SW 1271 (cell line): ENCODE results near the gene BIRC7.
A peak's percentile ranks its signal among the peaks of the same experiment; 100 is the strongest.
"Not testable (repeated sequence)": the region's sequence is repeated elsewhere in the genome, so short reads cannot be mapped to it uniquely, and the experiment has no call there.

Experiments used
- DNase-seq, 2 experiments: peaks; one replicate each; lab custom pipeline; 2025; lab: John Stamatoyannopoulos, UW

Gene BIRC7

DNA sequence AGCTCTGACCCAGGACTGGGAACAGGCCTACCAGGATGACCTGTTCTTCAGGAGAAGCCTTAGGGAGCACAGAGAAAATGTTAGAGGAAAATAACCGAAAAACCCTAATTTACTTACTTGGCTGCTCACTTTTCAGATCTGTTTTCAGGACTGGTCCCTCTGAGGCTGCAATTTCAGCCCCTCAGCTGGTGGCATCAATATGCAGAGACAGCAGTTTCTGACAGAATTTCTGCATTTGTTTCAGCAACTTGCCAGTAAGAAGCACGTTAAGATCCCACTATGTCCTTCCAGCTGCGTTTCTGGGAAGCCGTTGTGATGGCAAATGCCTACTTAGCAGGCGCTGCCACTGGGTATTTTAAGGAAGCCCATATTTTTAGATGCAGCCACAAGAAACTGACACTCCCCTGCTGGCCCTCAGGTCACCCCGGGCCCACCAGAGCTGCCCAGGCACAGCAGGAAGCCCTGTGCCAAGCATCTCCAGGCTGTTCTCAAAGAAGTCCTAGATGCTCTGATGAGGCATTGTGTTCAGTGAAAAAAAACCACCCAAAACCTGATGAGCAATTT is 27.3 kb upstream of the BIRC7 start:
- no peak for DNase-seq

DNA sequence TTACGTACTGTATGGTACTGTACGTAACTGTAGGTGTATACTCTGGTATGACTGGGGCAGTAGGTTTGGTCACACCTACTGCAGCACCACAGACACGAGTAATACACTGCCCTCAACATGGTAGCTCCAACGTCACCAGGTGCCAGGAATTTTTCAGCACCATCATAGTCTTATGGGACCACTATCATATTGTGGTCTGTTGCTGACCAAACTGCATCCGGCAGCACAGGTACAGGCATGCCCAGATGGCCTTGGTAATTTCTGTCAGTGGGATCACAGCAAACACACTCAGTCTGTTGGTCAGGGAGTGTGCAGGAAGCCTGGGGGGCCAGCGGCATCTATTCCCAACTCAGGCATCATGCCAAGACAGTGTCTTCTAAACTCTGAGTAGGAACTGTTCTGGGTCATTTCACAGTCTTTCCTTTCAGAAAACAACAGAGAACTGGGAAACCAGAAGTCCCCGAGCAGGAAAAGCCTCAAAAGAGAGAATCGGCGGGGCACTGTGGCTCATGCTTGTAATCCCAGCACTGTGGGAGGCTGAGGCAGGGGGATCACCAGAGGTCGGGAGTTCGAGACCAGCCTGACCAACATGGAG is 25.6 kb upstream of the BIRC7 start:
- no peak for DNase-seq

DNA sequence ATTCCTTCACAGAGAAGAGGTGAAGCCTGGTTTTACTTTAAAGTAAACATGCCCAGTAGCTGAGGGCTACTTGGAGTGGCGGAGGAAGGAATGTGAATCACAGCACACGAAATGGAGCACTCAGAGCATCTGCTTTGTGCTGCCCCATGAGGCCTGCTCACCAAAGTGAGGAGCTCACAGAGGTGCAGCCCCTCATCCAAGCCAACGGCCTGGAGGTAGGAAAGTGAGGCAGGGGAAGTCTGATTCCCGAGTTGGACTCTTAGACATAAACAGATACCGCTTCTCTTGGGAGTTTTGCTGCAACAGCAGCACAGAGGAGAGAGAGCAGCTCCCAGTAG is 23.3 kb upstream of the BIRC7 start:
- no peak for DNase-seq

- no peak for DNase-seq
Observed at GRCh38 chr20:63212792-63213191, 22.9 kb upstream of the BIRC7 start.

- no peak for DNase-seq
Observed at GRCh38 chr20:63214514-63214913, 21.2 kb upstream of the BIRC7 start.

DNA sequence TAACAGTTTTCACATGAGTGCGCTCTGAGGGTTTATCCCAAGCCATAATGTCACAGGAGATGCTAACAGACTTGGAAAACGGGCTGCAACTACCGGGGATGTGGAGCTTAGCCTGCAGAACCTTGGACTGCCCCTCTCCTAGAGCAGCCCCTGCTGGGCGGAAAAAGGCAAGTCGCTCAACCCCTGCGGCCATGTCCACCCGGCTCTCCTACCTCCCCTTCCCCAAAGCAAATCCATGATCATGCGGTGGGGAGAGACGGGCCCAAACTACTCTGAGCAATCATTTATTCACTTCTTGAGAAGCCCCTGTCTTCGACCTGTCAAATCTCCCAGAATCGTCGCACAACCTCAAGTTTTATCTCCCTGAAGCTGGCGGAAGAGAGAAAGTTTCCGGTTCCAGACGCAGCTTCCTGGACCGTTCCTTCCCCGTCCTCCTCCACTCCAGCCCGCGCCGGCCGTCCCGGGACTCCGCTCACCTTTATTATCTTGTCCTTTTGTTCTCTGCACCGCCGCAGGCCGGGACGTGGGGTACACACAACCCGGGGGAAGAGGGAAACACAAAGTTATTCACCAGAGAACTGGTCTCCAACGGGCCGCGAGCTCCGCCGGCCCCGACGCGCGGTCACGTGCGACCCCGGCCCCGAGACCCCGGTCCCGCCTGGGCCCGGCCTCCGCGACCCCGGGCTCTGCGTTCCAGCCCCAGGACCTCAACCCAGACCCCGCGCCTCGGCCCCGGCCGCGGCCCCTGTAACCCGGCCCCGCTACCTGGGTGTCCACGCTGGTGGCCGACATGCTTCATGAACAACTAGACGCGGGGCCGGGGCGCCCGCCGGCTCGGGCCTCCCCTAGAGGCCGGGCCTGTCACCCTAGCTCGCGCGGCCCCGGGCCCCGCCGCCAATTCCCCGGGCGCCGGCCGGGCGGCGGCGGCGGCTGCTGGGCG is 20.3 kb upstream of the BIRC7 start:
- DNase-seq = peak in 1 of 2 experiments; percentile 60

DNA sequence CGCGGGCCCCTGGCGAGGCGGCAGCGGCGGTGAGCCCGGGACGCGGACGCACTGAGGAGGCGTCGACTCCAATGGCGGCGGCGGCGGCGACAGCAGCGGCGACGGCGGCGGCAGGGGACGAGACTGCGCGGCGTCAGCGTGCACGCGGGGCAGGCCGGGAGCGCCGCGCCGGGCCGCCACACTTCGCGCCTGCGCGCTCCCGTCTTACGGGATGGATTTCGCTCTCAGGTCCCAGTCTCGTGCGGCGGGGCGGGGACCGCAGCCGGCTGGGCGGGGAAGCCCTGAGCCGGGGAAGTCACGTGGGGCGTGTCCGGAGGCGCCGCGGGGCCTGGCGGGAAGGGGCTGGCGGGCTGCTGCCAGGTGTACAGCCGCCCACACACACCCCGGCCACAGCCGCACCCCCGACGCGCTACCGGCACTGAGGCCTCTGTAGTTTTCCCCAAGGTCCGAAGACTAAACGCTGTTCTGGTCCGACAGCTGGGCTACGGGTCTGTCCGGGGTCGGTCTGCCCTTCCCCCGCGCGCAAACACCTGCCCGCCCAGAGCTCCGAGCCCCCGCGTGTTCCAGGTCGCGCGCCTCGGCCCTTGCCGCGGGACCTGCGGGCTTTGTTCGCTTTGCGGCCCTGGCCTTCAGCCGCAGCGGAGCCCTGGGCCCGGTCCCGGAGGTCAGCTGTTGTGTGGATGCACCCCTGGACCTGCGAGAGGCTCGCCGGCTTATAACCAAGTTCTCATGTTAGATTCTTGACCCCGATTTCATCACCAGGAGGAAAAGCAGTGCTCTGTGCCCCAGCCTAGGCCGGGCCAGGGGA is 19.5 kb upstream of the BIRC7 start, which contains the start of gene YTHDF1:
TSS of gene YTHDF1 (minus strand) at position 91 of the 808 bp plus-strand sequence. CDS start 239 bp downstream, outside the sequence.
- peak; percentile 86 to 95 for DNase-seq

- no peak for DNase-seq
Observed at GRCh38 chr20:63216849-63217471, 18.7 kb upstream of the BIRC7 start.

DNA sequence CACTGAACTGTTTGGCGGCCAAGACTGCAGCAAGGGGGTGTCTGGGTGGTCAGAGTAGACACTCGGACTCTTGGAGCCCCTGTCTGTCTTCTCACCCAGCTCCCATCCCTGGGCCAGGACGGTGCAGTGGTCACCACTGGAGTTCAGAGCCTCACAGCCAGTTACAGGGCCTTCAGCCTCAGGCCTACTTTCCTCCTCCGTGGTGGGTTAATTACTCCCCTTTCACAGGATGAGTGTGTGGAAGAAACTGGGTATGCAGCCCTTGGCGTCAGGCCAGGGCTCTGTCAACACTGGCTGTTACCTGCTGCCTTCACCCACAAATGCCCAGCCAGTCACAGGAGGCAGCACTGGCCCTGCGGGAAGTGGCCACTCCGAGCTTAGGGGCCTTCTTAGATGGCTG is 18.0 kb upstream of the BIRC7 start:
- no peak for DNase-seq

DNA sequence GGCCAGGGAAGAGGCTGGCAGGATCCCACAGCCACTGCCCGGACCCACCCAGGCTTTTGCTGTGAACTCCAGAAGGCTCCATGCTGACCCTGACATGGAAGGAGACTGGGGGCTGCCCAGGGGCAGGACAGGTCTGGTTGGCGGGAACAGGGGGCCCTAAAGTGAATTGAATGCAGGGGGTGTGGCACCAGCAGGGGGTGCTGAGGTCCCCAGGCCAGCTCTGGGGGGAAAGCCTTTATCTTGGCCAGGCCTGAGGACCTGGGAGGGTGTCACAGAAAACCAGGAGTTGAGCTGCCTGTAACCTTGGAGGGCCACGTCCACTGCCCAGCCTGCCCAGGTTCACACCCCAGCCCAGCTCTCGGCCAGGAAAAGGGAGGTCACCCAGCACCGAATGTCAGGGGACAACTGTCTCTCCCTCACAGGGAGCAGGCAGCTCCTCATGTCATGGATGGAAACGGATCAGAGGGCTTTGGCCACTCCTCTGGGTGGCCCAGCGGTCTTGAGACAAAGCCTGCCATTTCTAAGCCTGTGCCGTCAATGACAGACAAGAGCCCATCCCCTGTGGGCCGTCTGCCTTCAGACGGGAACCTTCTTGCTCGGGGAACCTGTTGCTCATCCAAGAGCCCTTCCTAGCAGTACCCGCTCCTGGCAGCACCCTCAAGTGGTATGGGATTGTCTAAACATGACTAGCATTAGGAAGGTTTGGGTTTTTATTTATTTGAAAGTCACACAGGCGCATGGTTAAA is 16.8 kb upstream of the BIRC7 start:
- DNase-seq = no peak

GRCh38 chr20:63219447-63219821 is 16.3 kb upstream of the BIRC7 start:
- DNase-seq = no peak

DNA sequence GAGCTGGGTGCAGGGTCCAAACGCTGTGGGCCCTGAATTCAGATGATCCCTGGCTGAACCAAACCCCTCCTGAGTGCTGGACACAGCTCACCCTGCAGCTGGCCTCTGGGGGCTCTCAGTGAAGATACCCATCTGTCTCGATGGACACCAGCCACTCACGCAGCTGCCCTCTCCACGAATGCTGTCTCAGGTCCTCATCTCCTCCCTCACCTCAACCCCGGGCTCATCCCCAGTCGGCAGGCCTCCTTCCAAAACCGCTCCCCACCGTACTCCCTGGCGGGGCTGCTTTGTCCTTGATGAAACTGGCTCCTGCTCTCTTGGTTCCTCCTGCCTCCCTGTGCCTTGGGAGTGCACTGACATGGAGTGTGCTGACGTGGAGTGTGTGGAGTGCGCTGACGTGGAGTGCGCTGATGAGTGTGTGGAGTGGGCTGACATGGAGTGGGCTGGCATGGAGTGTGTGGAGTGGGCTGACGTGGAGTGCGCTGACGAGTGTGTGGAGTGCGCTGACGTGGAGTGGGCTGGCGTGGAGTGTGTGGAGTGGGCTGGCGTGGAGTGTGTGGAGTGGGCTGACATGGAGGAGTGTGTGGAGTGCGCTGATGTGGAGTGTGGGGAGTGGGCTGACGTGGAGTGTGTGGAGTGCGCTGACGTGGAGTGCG is 15.7 kb upstream of the BIRC7 start:
- DNase-seq = no peak

DNA sequence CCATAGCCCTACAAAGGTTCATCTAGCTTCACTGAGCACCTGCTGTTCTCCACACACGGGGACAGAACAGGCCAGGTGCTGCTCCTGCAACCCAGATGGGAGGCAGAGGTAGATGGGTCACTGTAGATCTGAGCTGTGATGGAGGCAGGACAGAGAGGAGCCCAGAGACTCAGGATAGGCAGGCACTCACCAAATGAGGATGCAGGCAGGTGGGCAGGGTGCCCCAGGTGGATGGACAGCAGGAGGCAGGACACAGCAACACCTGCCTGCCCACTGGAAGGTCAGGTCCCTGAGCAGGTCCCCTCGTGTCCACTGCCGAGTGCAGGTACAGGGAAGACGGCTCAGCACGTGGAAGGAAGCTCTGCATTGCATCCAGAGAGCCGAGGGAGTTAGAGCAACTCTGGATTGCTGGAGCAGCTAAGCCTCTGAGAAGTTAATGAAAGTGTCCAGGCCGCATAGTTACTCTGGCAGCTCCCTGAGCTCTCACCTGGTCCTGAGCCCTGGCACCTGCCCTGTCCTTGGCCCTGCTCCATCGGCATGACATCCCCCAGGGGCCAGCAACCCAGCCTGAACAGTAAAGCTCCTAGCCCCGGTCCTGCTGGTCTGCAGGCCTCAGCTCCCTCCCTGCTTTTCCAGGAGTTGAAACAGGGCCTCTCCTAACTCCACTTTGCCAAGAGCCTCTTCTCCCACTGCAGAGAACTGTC is 14.9 kb upstream of the BIRC7 start:
- DNase-seq = no peak

DNA sequence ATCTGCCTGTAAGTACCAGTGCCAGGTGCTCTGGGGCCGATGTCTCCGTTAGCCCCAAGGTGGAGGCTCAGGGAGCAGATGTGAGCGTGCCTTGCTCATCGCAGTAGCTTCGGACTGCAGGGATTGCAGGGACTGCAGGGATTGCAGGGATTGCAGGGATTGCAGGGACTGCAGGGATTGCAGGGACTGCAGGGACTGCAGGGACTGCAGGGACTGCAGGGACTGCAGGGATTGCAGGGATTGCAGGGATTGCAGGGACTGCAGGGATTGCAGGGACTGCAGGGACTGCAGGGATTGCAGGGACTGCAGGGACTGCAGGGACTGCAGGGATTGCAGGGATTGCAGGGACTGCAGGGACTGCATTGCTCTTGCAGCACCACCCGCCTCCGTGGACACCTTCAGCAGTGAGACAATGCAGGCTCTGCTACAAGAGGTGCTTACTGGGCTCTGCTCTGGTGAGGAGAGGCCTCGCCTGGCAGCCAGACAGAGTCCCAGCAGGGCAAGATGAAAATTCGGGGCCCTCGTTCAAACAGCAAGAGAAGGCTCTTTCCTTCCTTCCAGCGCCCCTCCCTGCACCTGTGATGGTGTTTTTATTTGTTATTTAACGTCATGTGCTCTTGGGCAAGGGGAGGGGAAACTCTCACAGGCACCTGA is 14.2 kb upstream of the BIRC7 start:
- DNase-seq = not testable (repeated sequence)

- no peak for DNase-seq
Observed at GRCh38 chr20:63222541-63222940, 13.2 kb upstream of the BIRC7 start.

GRCh38 chr20:63223121-63223825 is 12.4 kb upstream of the BIRC7 start:
- DNase-seq = peak in 1 of 2 experiments; percentile 49

DNA sequence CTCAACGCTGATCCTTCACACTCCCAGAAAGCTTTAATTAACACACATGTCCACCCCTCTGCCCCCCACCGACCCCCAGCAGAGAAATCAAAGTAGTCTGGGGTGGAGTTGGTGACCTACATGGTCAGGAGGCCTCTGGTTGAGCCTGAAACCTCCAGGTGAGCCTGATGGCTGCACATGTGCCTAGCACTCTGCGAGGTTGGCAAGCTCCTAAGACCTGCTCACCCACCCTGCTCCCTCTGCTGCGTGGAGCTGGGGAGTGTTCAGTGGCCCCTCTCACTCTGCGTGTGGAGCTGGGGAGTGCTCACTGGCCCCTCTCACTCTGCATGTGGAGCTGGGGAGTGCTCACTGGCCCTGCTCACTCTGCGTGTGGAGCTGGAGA is 11.9 kb upstream of the BIRC7 start:
- DNase-seq = no peak

- no peak for DNase-seq
Observed at GRCh38 chr20:63224412-63225081, 11.2 kb upstream of the BIRC7 start.
